Neural progenitor cell (in vitro differentiated cells): ENCODE measurements around the gene SLC35E2B. TPM values are rescaled to one million over a fixed set of nuclear protein-coding genes. Genes with fewer than 3 reads are reported as not detected.
A peak's percentile ranks its signal among the peaks of the same experiment; 100 is the strongest.
"Not testable (repeated sequence)": the region's sequence is repeated elsewhere in the genome, so short reads cannot be mapped to it uniquely, and the experiment has no call there.

Experiments
- DNase-seq: peaks from one replicate; pipeline ENCODE4 v3.0.0-alpha.2; 2016; ENCODE audit warnings: low spot score
- H2AFZ ChIP-seq: fragments of 200-600 bp; sonication (generic); replicated peaks from 2 replicates; pipeline ENCODE4 v1.6.1; 2016; ENCODE audit warnings: antibody characterized with exemption
- H3F3A ChIP-seq: fragments of 200-600 bp; sonication (generic); 2 replicates; pipeline ENCODE4 v1.6.1; 2016; ENCODE audit warnings: antibody characterized with exemption, low read depth
- H3K27ac ChIP-seq: fragments of 200-600 bp; sonication (generic); 2 replicates; pipeline ENCODE4 v1.5.1; 2016; ENCODE audit warnings: mild to moderate bottlenecking
- H3K27me3 ChIP-seq: fragments of 200-600 bp; sonication (generic); 2 replicates; pipeline ENCODE4 v1.6.1; 2016; ENCODE audit warnings: mild to moderate bottlenecking, moderate library complexity
- H3K36me3 ChIP-seq: fragments of 200-600 bp; sonication (generic); 2 replicates; pipeline ENCODE4 v1.5.1; 2016
- H3K4me1 ChIP-seq: fragments of 200-600 bp; sonication (generic); 2 replicates; pipeline ENCODE4 v1.6.1; 2016; ENCODE audit warnings: mixed run types
- H3K4me2 ChIP-seq: fragments of 200-600 bp; sonication (generic); 2 replicates; pipeline ENCODE4 v1.6.1; 2016
- H3K4me3 ChIP-seq: fragments of 200-600 bp; sonication (generic); 2 replicates; pipeline ENCODE4 v1.5.1; 2016
- H3K79me2 ChIP-seq: fragments of 200-600 bp; sonication (generic); 2 replicates; pipeline ENCODE4 v1.6.1; 2016; ENCODE audit warnings: low read depth
- H3K9ac ChIP-seq: fragments of 200-600 bp; sonication (generic); 2 replicates; pipeline ENCODE4 v1.6.1; 2016
- H3K9me3 ChIP-seq: fragments of 200-600 bp; sonication (generic); 2 replicates; pipeline ENCODE4 v1.5.1; 2016; ENCODE audit warnings: low read depth
- H4K20me1 ChIP-seq: fragments of 200-600 bp; sonication (generic); 2 replicates; pipeline ENCODE4 v1.6.1; 2016; ENCODE audit warnings: low read depth
- H3K27ac Mint-ChIP-seq: 3 replicates; pipeline ENCODE4 v1.8.0; 2021; ENCODE audit warnings: mixed read lengths
- H3K27me3 Mint-ChIP-seq: 2 replicates; pipeline ENCODE4 v1.8.0; 2022; ENCODE audit warnings: low read depth, mild to moderate bottlenecking, inconsistent platforms, moderate library complexity, mixed read lengths; ENCODE audit not compliant: insufficient read depth
- H3K36me3 Mint-ChIP-seq: 3 replicates; pipeline ENCODE4 v1.8.0; 2021; ENCODE audit warnings: mixed read lengths
- H3K4me1 Mint-ChIP-seq: 3 replicates; pipeline ENCODE4 v1.8.0; 2021; ENCODE audit warnings: mixed read lengths
- H3K4me3 Mint-ChIP-seq: 3 replicates; pipeline ENCODE4 v1.8.0; 2021; ENCODE audit warnings: mild to moderate bottlenecking, moderate library complexity, mixed read lengths
- H3K9me3 Mint-ChIP-seq: 3 replicates; pipeline ENCODE4 v1.8.0; 2020; ENCODE audit warnings: mixed read lengths
- EZH2 ChIP-seq: fragments of 200-600 bp; sonication (generic); IDR thresholded peaks from 2 replicates; pipeline ENCODE4 v1.6.1; 2017; ENCODE audit warnings: antibody characterized with exemption, mild to moderate bottlenecking, moderate library complexity
- EZH2phosphoT487 ChIP-seq: fragments of 200-600 bp; sonication (generic); IDR thresholded peaks from 2 replicates; pipeline ENCODE4 v1.6.1; 2017; ENCODE audit warnings: antibody characterized with exemption
- total RNA-seq: library from RNA; depleted of rRNA; stranded (reverse); fragments of >200 nt; gene quantifications from 2 replicates; pipeline ENCODE4 v1.2.3, GENCODE V29; 2015; ENCODE audit warnings: low replicate concordance
- TF ChIP-seq, protein P1 (sequence below): fragments of 200-600 bp; sonication (generic); IDR thresholded peaks from 2 replicates; pipeline ENCODE4 v1.5.1; 2017; ENCODE audit warnings: antibody characterized with exemption, mild to moderate bottlenecking

The SLC35E2B gene
- 49.4 and 71.6 TPM in 2 replicates for total RNA-seq

- H3K36me3 Mint-ChIP-seq, H4K20me1 ChIP-seq, H3K36me3 ChIP-seq, H3F3A ChIP-seq, H3K9me3 Mint-ChIP-seq, H3K4me1 Mint-ChIP-seq, H3K27me3 Mint-ChIP-seq, H3K9me3 ChIP-seq, H2AFZ ChIP-seq, H3K27me3 ChIP-seq, H3K27ac Mint-ChIP-seq, H3K4me1 ChIP-seq: not testable (repeated sequence)
- H3K4me3 Mint-ChIP-seq = peak within 1 kb of the TSS; percentile 80
- peak within 1 kb of the TSS; percentile 68 for H3K4me3 ChIP-seq
- peak within 1 kb of the TSS; percentile 98 for H3K9ac ChIP-seq
- H3K79me2 ChIP-seq = peaks cover 18% of the 10 kb centered on the region
- peak within 1 kb of the TSS; percentile 100 for H3K27ac ChIP-seq
- peak within 1 kb of the TSS; percentile 74 for H3K4me2 ChIP-seq
- DNase-seq = peak; percentile 93
Measured at GRCh38 chr1:1692714-1693647, at the start of gene SLC35E2B. Gene SLC35E2B (minus strand): TSS chr1:1692795. CDS start chr1:1676699, 16,096 bp downstream.

- DNase-seq, H3K9me3 Mint-ChIP-seq, H3K36me3 Mint-ChIP-seq, H3K4me1 ChIP-seq, H3K36me3 ChIP-seq, H3K27me3 Mint-ChIP-seq, H3K9ac ChIP-seq, H3K4me2 ChIP-seq, H3K4me1 Mint-ChIP-seq, H3K9me3 ChIP-seq, H3K27me3 ChIP-seq, H3K27ac ChIP-seq, H3K27ac Mint-ChIP-seq, H3K4me3 ChIP-seq, H4K20me1 ChIP-seq, H3F3A ChIP-seq, H2AFZ ChIP-seq, H3K4me3 Mint-ChIP-seq: not testable (repeated sequence)
- H3K79me2 ChIP-seq = peaks cover 27% of the 10 kb centered on the region
Measured at GRCh38 chr1:1741013-1741412, 48.4 kb upstream of the SLC35E2B start.

- not testable (repeated sequence) for H3K36me3 ChIP-seq, H3K4me3 Mint-ChIP-seq, H3K27ac ChIP-seq, H2AFZ ChIP-seq, H3K4me3 ChIP-seq, H3K9me3 ChIP-seq, H3K4me2 ChIP-seq, H3K4me1 ChIP-seq, H3K4me1 Mint-ChIP-seq, H4K20me1 ChIP-seq, H3K27me3 Mint-ChIP-seq, H3F3A ChIP-seq, H3K27ac Mint-ChIP-seq, DNase-seq, H3K36me3 Mint-ChIP-seq, H3K27me3 ChIP-seq, H3K9me3 Mint-ChIP-seq, H3K9ac ChIP-seq
- peaks cover 27% of the 10 kb centered on the region for H3K79me2 ChIP-seq
Measured at GRCh38 chr1:1738799-1739337, 46.3 kb upstream of the SLC35E2B start.

- not testable (repeated sequence) for H3K4me2 ChIP-seq, H3K4me3 Mint-ChIP-seq, H3K9ac ChIP-seq, H3K9me3 Mint-ChIP-seq, H3K27me3 Mint-ChIP-seq, H3K4me1 ChIP-seq, H3K27me3 ChIP-seq, H3F3A ChIP-seq, H3K27ac Mint-ChIP-seq, H4K20me1 ChIP-seq, H3K36me3 Mint-ChIP-seq, H2AFZ ChIP-seq, DNase-seq, H3K4me3 ChIP-seq, H3K9me3 ChIP-seq, H3K27ac ChIP-seq, H3K4me1 Mint-ChIP-seq, H3K36me3 ChIP-seq
- H3K79me2 ChIP-seq = peaks cover 21% of the 10 kb centered on the region
Measured at GRCh38 chr1:1737675-1738590, 45.3 kb upstream of the SLC35E2B start.

GRCh38 chr1:1732381-1732780 lies 39.8 kb upstream of the SLC35E2B start:
- Mint-ChIP-seq H3K4me1 (no peaks in the 10 kb centered on the region), H3K27me3 (no peaks in the 10 kb centered on the region), H3K27ac (no peak overlapping the region), H3K9me3 (no peaks in the 10 kb centered on the region), H3K36me3 (peaks cover 10% of the 10 kb centered on the region), H3K4me3 (no peak overlapping the region)
- no peaks in the 10 kb centered on the region for H3F3A ChIP-seq
- H3K27ac ChIP-seq = no peak overlapping the region
- TF ChIP-seq EZH2 (no peak), EZH2phosphoT487 (no peak)
- TF ChIP-seq, protein P1, sequence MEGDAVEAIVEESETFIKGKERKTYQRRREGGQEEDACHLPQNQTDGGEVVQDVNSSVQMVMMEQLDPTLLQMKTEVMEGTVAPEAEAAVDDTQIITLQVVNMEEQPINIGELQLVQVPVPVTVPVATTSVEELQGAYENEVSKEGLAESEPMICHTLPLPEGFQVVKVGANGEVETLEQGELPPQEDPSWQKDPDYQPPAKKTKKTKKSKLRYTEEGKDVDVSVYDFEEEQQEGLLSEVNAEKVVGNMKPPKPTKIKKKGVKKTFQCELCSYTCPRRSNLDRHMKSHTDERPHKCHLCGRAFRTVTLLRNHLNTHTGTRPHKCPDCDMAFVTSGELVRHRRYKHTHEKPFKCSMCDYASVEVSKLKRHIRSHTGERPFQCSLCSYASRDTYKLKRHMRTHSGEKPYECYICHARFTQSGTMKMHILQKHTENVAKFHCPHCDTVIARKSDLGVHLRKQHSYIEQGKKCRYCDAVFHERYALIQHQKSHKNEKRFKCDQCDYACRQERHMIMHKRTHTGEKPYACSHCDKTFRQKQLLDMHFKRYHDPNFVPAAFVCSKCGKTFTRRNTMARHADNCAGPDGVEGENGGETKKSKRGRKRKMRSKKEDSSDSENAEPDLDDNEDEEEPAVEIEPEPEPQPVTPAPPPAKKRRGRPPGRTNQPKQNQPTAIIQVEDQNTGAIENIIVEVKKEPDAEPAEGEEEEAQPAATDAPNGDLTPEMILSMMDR = no peak
- H3K4me1 ChIP-seq = no peaks in the 10 kb centered on the region
- H4K20me1 ChIP-seq = no peaks in the 10 kb centered on the region
- no peak overlapping the region for H3K9ac ChIP-seq
- DNase-seq = no peak
- no peak overlapping the region for H2AFZ ChIP-seq
- no peaks in the 10 kb centered on the region for H3K9me3 ChIP-seq
- no peaks in the 10 kb centered on the region for H3K79me2 ChIP-seq
- H3K27me3 ChIP-seq = no peaks in the 10 kb centered on the region
- H3K4me2 ChIP-seq = no peak overlapping the region
- H3K4me3 ChIP-seq = no peak overlapping the region
- no peaks in the 10 kb centered on the region for H3K36me3 ChIP-seq
